GM21528 (cell line): ENCODE measurements around the gene ECE1.
"Not testable (repeated sequence)": the region's sequence is repeated elsewhere in the genome, so short reads cannot be mapped to it uniquely, and the experiment has no call there.

ENCODE experiments used
- ATAC-seq: cut with Tn5 transposase; IDR thresholded peaks from one replicate; pipeline ENCODE4 v1.9.1; 2021; ENCODE audit warnings: mild to moderate bottlenecking, moderate library complexity; ENCODE audit not compliant: unreplicated experiment, low FRiP score

ECE1 gene

GRCh38 chr1:21237446-21238088 lies 52.7 kb downstream of the ECE1 start:
- ATAC-seq = no peak

DNA sequence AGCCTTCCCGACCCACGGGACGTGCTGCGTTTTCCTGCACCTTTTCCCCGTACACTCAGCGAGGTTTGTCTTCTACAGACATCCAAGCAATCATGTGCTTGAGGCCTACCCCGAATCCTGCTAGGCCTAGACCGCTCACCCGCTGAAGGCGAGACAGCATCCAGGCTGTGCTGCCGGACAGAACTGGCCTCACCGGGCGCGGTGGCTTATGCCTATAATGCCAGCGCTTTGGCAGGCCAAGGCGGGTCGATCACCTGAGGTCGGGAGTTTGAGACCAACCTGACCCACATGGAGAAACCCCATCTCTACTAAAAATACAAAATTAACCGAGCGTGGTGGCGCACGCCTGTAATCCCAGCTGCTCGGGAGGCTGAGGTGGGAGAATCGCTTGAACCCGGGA lies 54.1 kb downstream of the ECE1 start:
- no peak for ATAC-seq

DNA sequence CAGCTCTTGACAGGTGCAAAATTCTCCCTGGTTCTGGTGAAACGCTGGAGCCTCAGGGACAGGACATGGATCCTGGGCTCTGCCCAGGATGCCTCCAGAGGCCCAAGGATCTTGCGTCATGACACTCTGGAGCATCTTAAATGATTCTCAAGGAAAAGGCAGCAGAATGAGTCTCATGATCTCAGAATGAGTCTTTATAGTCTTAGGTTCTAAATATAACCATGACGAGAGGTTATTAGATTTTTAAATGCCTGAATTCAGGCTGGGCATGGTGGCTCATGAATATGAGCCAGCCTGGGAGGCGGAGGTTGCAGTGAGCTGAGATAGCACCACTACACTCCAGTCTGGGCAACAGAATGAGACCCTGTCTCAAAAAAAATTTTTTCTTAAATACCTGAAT lies 55.5 kb downstream of the ECE1 start:
- ATAC-seq = no peak

DNA sequence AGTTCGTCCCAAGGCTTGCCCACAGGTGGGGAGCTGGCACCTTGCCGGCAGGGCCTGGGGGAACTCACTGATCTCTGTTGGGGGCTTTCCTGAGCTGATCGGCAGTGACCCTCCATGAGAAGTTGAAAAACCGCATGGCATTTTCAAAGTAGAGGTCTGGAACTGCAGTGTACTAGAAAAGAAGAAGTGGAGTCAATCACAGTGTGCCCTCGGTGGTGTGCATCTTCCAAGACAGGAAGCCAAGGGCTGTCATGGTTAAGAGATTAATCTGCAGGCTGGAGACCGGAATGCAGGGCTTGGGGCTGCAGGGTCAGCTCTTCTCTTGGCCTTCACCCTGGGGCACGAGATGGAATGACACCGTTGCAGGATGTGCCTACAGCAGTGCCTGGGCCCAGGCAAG lies 56.8 kb downstream of the ECE1 start:
- ATAC-seq = no peak

- ATAC-seq = no peak
Measured at GRCh38 chr1:21232044-21232443, 58.2 kb downstream of the ECE1 start.

- ATAC-seq = no peak
Measured at GRCh38 chr1:21229246-21230000, 60.8 kb downstream of the ECE1 start.

GRCh38 chr1:21228224-21228623 lies 62.0 kb downstream of the ECE1 start:
- not testable (repeated sequence) for ATAC-seq

DNA sequence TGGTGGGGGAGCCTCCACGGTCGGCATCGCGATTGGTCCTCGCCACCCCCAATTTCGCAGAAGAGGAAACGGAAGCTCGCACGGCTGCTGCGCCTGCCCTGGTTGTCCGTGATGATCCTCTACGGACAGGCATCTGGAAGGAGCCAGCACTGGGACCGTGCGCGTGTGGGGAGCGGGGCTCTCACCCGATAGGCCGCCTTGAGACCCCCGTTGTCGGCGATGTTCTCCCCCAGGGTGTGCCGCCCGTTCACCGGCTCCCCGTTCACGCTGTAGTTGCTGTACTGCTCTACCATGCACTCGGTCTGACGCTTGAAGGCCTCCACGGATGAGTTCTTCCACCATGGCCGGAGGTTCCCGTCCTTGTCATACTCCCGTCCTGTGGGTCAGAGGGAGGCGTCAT lies 65.2 kb downstream of the ECE1 start:
- ATAC-seq = no peak

DNA sequence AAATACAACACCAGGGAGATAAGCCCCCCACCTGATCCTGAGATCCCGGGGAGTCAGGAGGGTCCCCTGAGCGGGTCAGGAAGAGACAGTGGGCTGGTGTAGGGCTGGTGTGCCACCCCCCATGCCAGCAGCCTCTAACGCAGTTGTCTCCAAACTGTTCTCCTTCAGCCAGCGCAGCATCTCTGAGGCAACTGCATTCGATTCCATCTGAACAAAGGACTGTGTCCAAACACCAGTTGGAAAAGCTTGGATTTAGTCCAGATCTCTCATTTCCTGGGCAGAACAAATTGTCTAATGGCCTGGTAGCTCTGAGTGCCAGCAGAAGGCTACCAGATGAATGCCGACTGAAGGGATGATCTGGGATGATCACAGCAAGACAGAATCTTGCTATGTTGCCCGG lies 69.4 kb downstream of the ECE1 start:
- ATAC-seq = no peak

GRCh38 chr1:21219674-21220073 lies 70.6 kb downstream of the ECE1 start:
- ATAC-seq = no peak

DNA sequence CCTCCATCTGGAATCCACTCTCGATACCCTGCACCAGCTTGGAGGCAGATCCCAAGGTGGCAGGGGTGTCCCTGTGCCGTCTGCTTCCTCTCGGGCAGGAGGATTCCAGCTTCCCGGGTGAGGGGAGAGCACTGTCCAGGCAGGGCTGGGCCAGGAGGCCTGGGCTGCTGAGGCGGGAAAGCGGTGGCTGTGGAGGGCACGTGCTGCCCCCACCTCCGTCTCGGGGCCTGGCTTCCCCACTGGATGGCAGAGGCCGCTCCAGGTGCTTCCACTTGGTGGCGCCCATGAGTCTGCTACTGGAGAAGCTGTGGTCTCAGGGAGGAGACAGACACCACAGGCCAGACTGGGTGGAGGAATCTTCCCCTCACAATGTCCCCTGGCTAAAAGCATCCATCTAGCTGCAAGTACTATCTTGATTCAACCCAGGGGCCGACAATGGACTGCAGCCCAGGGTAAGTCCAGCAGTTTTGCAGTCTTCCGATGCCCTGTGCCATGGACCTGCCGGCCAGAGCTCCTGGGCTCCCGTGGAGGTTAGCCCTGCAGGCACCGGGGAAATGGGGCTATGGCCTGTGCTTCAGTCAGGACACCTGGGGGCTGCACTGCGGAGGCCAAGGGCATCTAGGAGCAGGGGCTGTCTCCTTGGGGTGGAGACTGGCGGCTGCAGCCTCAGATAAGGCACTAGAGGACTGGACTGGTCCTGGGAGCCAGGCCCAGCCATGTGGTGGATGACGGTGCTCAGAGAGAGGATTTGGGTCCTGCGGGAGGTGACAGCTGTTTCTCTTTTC lies 72.3 kb downstream of the ECE1 start:
- ATAC-seq = no peak

DNA sequence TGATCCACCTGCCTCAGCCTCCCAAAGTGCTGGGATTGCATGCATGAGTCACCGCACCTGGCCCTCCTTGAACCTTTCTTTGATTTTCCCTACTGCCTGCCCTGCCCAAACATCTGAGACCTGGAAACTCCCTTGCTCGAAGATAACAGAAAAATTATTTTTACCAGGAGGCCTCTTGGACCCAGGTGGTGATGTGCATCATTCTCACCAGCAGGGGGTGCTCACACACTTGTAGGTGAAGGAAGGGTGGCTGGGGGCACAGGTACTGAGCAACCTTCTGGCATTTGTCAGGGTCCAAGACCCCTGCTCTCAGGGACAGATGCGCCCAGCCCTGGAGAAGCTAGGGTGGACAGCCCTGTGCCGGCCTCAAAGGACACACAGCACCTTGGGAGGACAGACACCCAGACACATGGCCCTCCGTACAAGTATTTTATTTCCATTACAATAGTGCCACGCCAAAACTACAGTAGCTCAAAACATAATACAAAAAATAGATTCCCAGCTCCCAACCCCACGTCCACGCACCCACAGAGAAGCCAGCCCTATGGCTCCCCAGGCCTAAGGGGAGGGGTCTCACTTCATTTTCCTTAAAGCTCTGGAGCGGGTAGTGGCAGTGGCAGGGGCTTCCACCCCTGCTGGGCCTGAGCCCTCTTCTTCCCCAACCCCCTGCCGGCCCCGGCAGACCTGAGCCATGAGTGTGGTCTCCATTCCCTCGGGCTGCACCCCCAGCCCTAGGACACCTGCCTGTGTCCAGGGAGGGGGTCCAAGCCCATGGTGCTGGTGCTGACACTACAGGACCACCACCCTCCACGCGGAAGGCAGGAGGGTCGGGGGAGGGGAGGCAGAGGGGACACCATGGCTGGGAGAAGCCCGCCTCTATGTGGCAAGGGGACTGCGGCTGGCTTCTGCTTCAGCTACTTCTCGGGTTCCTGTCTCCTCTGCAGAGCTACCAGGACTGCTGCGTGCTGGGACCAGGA lies 73.1 kb downstream of the ECE1 start:
- no peak for ATAC-seq

- no peak for ATAC-seq
Measured at GRCh38 chr1:21212126-21212525, 78.1 kb downstream of the ECE1 start.

DNA sequence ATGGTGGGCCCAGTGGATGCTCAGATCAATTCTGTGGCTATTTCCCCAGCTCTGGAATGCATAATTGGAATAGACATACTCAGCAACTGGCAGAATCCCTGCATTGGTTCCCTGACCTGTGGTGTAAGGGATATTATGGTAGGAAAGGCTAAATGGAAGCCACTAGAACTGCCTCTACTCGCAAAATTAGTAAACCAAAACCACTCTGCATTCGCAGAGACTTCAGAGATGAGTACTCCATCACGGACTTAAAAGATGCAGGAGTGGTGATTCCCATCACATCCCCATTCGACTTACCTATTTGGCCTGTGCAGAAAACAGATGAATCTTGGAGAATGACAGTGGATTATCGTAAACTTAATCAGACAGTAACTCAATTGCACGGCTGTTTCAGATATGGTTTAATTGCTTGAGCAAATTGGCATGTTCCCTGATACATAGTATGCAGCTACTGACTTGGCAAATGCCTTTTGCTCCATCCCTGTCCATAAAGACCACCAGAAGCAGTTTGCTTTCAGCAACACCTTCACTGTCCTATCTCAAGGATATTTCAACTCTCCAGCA lies 82.0 kb downstream of the ECE1 start:
- ATAC-seq = not testable (repeated sequence)

- ATAC-seq = no peak
Measured at GRCh38 chr1:21206117-21206516, 84.1 kb downstream of the ECE1 start.

DNA sequence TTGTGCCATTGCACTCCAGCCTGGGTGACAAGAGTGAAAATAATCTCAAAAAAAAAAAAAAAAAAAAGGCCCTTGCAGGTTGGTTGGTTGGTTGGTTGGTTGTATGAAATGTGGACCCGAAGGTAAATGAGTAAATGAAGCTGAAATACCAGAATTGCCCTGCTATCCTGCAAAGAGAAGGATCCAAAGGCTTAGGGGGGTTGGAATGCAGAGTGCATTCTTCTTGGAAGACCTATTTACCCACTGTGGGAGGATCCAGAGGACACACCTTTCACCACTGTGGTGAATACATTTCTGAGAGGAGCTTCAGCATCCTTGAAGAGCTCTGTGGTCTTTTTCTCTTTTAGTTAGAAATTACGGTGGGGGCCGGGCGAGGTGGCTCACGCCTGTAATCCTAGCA lies 84.8 kb downstream of the ECE1 start:
- no peak for ATAC-seq

- ATAC-seq = no peak
Measured at GRCh38 chr1:21201650-21202049, 88.6 kb downstream of the ECE1 start.

DNA sequence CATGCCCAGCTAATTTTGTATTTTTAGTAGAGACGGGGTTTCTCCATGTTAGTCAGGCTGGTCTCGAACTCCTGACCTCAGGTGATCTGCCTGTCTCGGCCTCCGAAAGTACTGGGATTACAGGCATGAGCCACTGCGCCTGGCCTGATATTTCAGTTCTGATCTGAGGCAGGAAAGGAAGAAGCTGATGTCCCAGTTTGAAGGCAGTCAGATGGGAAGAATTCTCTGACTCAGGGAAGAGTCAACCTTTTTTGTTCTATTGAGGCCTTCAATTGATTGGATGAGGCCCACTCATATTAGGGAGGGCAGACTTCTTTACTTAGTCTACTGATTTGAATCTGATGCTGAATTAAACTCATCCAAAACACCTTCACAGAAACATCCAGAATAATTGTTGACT lies 89.0 kb downstream of the ECE1 start:
- ATAC-seq = not testable (repeated sequence)

- ATAC-seq = no peak
Measured at GRCh38 chr1:21200767-21201166, 89.5 kb downstream of the ECE1 start.

GRCh38 chr1:21198929-21199328 lies 91.3 kb downstream of the ECE1 start:
- no peak for ATAC-seq
